Stimulated activated CD8-positive, alpha-beta memory T cell treated with anti-CD3 and anti-CD28 coated beads, Interleukin-7, amount 100 ng/mL, for 24 hours (primary cell): ENCODE results near the gene CALHM1.
"Not testable (repeated sequence)": the region's sequence is repeated elsewhere in the genome, so short reads cannot be mapped to it uniquely, and the experiment has no call there.

Source experiments
- DNase-seq: peaks from one replicate; pipeline ENCODE4 v3.0.0-alpha.2; 2020; ENCODE audit warnings: low read depth

Gene CALHM1

GRCh38 chr10:103429647-103430046 lies 29.1 kb downstream of the CALHM1 start:
- no peak for DNase-seq

GRCh38 chr10:103428989-103429643 lies 29.6 kb downstream of the CALHM1 start:
- no peak for DNase-seq

GRCh38 chr10:103427866-103428265 lies 30.8 kb downstream of the CALHM1 start:
- no peak for DNase-seq

- DNase-seq, result no peak
These were observed 35.0 kb downstream of the CALHM1 start for GRCh38 chr10:103423748-103424147.

GRCh38 chr10:103419101-103419500 lies 39.6 kb downstream of the CALHM1 start:
- no peak for DNase-seq

- no peak for DNase-seq
These were observed 41.1 kb downstream of the CALHM1 start for GRCh38 chr10:103417601-103418000.

- DNase-seq, result not testable (repeated sequence)
These were observed 41.6 kb downstream of the CALHM1 start for GRCh38 chr10:103417148-103417469.

- DNase-seq, result no peak
These were observed 42.1 kb downstream of the CALHM1 start for GRCh38 chr10:103416436-103417147.

- no peak for DNase-seq
These were observed 43.1 kb downstream of the CALHM1 start for GRCh38 chr10:103415581-103415980.

GRCh38 chr10:103413564-103413963 lies 45.1 kb downstream of the CALHM1 start:
- no peak for DNase-seq
